Activated T-cell treated with anti-CD3 and anti-CD28 coated beads for 1 hour (primary cell): ENCODE data around the gene METRNL.
"Not testable (repeated sequence)": the region's sequence is repeated elsewhere in the genome, so short reads cannot be mapped to it uniquely, and the experiment has no call there.

Experiments used
- DNase-seq: peaks from one replicate; pipeline ENCODE4 v3.0.0-alpha.2; 2020; ENCODE audit warnings: low read depth

METRNL gene

GRCh38 chr17:83108709-83109108, 29.3 kb downstream of the METRNL start:
- no peak for DNase-seq

GRCh38 chr17:83109386-83109785, 30.0 kb downstream of the METRNL start:
- DNase-seq: no peak

GRCh38 chr17:83109793-83110645, 30.6 kb downstream of the METRNL start:
- no peak for DNase-seq

- DNase-seq: no peak
Observed at GRCh38 chr17:83110735-83111134, 31.3 kb downstream of the METRNL start.

DNA sequence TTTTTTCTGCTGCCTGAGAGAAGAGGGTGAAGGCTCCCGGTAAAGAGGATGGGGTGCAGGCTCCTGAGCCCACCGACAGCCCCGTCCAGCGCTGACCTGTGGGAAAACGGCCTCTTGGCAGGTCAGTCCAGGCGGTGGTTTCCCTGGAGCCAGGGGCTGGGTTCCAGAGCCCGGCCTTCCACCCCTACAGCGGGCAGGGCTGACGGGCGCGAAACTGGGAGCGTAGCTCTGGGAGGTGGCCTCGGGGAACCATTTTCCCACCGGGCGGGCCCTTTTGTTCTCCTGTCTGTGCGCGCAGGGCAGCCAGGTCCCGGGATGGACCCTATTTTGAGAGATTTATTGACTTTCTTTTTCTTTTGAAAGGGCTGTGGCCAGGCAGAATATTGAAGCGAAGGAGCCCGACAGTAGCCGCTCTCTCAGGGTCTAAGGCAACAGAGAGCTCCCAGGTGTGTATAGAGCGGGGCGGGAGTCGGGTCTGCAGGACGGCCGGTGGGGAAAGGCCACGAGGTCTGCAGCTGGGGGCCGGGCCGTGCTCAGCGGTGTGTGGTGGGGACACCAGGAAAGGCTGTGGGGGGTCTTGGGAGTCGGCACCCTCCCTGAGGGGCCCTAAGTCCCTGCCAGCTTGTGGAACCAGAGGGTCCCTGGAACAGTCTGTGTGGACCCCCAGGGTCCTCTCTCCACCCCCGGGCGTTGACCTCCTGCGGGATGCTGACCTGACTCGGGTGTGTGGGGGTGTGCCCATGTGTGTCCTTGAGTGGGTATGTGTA, 32.3 kb downstream of the METRNL start:
- DNase-seq: no peak

GRCh38 chr17:83113381-83113780, 34.0 kb downstream of the METRNL start:
- no peak for DNase-seq

DNA sequence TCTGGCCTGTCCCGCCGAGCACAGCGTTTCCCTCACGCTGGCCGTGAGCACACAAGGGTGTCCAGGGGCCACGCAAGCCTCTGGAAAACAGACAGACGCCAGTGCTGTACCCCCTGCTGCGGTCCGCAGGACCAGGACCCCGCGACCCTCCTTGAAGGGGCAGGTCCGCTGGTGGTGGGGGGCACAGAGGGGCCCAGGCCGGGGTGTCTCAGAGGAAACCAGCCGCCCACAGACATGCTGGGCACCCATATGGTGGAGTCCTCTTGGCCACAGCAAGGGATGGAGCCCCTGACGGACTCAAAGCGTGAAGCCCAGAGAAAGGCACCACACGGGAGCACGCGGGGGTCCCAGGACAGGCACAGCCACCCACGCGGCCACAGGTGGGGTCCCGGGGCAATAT, 34.4 kb downstream of the METRNL start:
- no peak for DNase-seq

- DNase-seq: no peak
Observed at GRCh38 chr17:83114706-83115105, 35.3 kb downstream of the METRNL start.

DNA sequence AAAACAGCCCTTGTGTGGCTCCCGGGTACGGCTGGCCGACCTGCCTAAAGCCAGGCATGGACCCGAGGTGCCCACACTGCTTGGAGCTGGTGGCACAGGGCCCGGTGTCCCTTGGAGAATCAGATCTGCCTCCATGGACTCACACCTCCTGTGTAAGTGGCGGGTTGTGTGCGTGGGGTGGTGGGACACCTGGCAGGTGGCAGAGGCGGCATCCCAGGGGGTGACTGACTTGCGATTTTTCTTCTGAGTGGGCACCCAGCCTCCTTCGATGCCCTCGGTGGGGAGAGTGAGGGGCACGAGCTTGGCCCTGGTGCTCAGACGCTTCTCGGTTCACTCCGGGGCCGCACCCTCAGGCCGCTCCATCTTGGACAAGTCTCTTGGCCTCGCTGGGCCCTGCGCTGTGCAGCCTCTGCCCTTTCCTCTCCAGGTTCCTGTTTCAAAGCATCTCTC, 35.8 kb downstream of the METRNL start:
- no peak for DNase-seq

DNA sequence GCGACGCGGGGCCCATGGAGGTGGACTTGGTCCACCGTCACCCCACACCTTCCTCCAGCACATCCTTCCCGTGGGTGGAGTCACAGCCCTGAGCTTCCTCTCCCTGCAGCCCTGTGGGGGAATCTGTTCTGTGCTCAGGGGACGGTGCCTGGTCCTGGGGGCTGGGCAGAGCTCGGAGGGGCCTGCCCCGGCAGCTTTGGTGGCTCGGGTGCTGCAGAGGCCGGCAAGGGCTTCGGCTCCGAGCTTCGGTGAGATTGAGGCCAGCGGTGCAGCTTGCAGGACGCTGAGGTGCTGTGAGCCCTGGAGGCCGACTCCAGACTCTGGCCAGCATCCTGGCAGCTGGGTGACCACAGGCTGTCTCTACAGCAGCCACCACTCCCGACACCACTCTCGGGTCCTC, 36.4 kb downstream of the METRNL start:
- no peak for DNase-seq

DNA sequence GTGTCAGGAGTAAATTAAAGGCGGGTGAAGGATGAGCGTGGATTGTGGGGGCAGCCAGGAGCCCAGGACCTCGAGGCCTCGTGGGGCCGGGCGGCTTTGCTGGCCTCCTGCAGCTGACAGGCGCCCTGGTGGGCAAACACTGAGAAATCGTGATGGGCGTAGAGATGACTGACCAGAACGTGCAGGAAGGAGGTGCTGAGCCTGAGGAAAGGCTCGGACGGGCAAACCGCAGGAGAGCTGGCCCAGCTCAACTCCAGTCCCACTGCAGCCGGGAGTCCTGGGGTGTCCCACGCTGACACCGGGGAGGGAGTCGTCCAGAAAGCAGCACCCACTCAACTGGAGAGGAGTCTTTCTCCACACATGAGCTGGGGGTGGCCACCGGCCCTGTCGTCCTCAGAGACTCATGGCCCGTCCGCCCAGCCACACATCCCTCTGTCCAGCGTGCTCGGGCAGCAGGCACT, 36.9 kb downstream of the METRNL start:
- DNase-seq: no peak

- no peak for DNase-seq
Observed at GRCh38 chr17:83116783-83117555, 37.6 kb downstream of the METRNL start.

- DNase-seq: no peak
Observed at GRCh38 chr17:83117583-83117982, 38.2 kb downstream of the METRNL start.

DNA sequence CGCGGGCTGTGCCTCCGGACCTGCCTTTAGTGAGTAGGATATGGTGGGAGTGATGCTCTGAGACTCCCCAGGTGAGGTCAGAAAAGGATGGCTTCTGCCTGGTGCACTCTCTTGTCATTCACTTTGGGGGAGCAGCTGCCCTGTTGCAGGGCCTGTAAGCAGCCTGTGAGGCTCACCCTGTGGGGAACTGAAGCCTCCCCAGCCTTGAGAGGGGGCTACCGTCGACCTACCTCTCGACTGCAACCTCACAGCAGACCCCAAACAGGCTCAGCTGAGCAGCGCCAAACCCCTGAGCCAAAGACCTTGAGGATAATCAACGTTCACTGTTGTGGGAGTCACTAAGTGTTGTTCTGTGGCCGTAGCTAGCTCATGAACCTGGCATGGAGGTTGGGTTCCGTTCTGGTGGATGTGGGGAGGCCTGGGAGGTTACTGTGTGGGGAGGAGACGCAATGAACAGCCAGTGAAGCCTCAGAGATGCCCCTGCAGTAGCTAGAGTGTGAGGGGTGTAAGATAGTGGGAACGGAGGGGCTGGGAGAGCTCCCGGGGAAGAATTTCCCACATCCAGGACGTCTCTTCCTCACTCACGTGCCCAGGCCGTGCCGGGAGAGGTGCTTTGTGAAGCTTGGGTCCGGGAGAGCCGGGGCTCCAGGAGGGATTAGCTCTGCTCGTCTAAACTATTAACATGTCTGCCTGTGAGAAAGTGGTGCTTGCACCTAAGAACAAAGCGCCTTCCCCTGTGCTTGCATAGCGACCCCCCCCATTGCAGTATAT, 38.8 kb downstream of the METRNL start:
- DNase-seq: no peak

DNA sequence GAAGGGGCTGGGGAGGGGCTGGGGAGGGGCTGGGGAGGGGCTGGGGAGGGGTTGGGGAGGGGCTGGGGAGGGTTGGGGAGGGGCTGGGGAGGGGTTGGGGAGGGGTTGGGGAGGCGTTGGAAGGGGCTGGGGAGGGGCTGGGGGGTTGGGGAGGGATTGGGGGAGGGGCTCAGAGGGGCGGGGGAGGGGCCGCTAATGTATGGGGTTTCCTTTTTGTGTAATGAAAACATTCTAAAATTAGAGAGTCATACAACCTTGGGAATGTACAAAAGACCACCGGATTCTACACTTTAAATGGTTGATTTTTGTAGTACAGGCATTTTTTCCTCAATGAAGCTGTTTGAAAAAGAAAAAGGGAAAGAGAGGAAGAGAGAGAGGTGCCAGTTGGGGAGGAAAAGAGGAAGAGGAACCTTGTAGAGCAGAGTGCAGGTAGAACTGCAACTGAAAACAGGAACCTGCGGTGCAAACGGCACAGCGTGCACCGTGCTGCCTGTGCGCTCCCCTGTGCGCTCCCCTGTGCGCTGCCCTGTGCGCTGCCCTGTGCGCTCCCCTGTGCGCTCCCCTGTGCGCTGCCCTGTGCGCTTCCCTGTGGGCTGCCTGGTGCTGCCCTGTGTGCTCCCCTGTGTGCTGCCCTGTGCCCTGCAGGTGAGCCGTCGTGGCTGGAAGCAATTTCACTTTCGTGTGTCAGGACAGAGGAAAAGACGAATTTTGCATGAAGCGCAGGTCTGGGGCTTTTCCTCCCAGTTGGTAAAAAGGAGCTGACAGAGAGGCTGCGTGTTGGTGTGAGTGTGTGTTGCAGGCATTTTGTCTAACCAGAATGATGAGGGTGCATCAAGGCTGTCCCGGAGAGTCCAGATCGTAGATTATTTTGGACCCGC, 40.8 kb downstream of the METRNL start:
- DNase-seq: no peak

GRCh38 chr17:83121473-83121872, 42.1 kb downstream of the METRNL start:
- DNase-seq: not testable (repeated sequence)

GRCh38 chr17:83121921-83122820, 42.8 kb downstream of the METRNL start:
- DNase-seq: no peak

- no peak for DNase-seq
Observed at GRCh38 chr17:83122834-83123233, 43.4 kb downstream of the METRNL start.
